SU-DHL-6 (cell line): ENCODE measurements around the gene AMN.

ENCODE experiments used
- H2AFZ ChIP-seq: fragments of 200-600 bp; sonication (generic); 2 replicates; pipeline ENCODE4 v1.6.1; 2014; ENCODE audit warnings: low read depth, mild to moderate bottlenecking, moderate library complexity, mixed read lengths, antibody characterized with exemption, low read length; ENCODE audit not compliant: severe bottlenecking
- H3F3A ChIP-seq: fragments of 200-600 bp; shearing (Covaris generic); 2 replicates; pipeline ENCODE4 v1.6.0; 2016; ENCODE audit warnings: antibody characterized with exemption, mild to moderate bottlenecking; ENCODE audit not compliant: insufficient read depth
- H3K27ac ChIP-seq: fragments of 200-600 bp; sonication (generic); 2 replicates; pipeline ENCODE4 v1.5.1; 2016; ENCODE audit warnings: low read depth, mild to moderate bottlenecking, low read length, moderate library complexity, mixed read lengths
- H3K27me3 ChIP-seq: fragments of 200-600 bp; sonication (generic), shearing (Covaris generic); 2 replicates; pipeline ENCODE4 v1.6.0; 2014; ENCODE audit warnings: mild to moderate bottlenecking, low read length
- H3K36me3 ChIP-seq: fragments of 200-600 bp; sonication (generic); 2 replicates; pipeline ENCODE4 v1.6.1; 2014; ENCODE audit warnings: mild to moderate bottlenecking, low read length, mixed read lengths
- H3K4me2 ChIP-seq: fragments of 300-600, 200-600 bp; shearing (Covaris generic), sonication (generic); 2 replicates; pipeline ENCODE4 v1.6.0; 2014; ENCODE audit warnings: low read length, low read depth, mild to moderate bottlenecking; ENCODE audit not compliant: poor library complexity, severe bottlenecking
- H3K4me3 ChIP-seq: fragments of 200-600 bp; sonication (generic); 2 replicates; pipeline ENCODE4 v1.5.1; 2014; ENCODE audit warnings: antibody characterized with exemption, low read length, mild to moderate bottlenecking, mixed read lengths; ENCODE audit not compliant: insufficient read depth, poor library complexity, severe bottlenecking
- H3K79me2 ChIP-seq: fragments of 200-600 bp; sonication (generic); 2 replicates; pipeline ENCODE4 v1.6.1; 2014; ENCODE audit warnings: mild to moderate bottlenecking, low read length, moderate library complexity; ENCODE audit not compliant: insufficient read depth
- H3K9ac ChIP-seq: fragments of 200-600 bp; sonication (generic); 2 replicates; pipeline ENCODE4 v1.7.0; 2014; ENCODE audit warnings: mild to moderate bottlenecking, low read length
- H3K9me2 ChIP-seq: fragments of 200-600 bp; sonication (generic); replicated peaks from 2 replicates; pipeline ENCODE4 v1.6.1; 2014; ENCODE audit warnings: low read length; ENCODE audit not compliant: insufficient read depth
- H3K9me3 ChIP-seq: fragments of 200-600 bp; sonication (generic); 2 replicates; pipeline ENCODE4 v1.6.1; 2014; ENCODE audit warnings: low read length, mixed read lengths; ENCODE audit not compliant: insufficient read depth
- H4K20me1 ChIP-seq: fragments of 200-600 bp; sonication (generic); 2 replicates; pipeline ENCODE4 v1.6.1; 2014; ENCODE audit warnings: low read depth, mild to moderate bottlenecking, antibody characterized with exemption, low read length, moderate library complexity, mixed read lengths
- EZH2phosphoT487 ChIP-seq: fragments of 200-600 bp; sonication (generic), shearing (Covaris generic); conservative IDR thresholded peaks from 2 replicates; pipeline ENCODE4 v1.6.1; 2018; ENCODE audit warnings: mild to moderate bottlenecking, antibody characterized with exemption, low read length, moderate library complexity, mixed read lengths
- TF ChIP-seq, protein P1 (sequence below): fragments of 200-600 bp; sonication (generic); IDR thresholded peaks from one replicate; pipeline ENCODE4 v1.5.1; 2017; ENCODE audit warnings: antibody characterized with exemption, mild to moderate bottlenecking, low read length, moderate library complexity; ENCODE audit not compliant: insufficient read depth, poor library complexity, severe bottlenecking

AMN gene

DNA sequence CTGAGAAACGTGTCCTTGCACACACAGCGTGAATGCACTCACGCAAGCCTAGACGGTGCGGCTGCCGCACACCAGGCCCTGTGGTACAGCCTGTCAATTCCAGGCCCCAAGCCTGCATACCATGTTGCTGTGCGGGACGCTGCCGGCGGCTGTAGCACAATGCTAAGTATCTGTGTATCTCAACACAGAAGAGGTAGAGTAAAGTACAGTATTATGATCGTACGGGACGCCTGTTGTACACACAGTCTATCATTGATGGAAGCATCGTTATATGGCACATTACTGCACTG, 45.0 kb downstream of the AMN start:
- H3K9ac ChIP-seq = no peak overlapping the region
- H3K79me2 ChIP-seq = no peaks in the 10 kb centered on the region
- H3F3A ChIP-seq = no peaks in the 10 kb centered on the region
- no peak for TF ChIP-seq EZH2phosphoT487
- TF ChIP-seq, protein P1, sequence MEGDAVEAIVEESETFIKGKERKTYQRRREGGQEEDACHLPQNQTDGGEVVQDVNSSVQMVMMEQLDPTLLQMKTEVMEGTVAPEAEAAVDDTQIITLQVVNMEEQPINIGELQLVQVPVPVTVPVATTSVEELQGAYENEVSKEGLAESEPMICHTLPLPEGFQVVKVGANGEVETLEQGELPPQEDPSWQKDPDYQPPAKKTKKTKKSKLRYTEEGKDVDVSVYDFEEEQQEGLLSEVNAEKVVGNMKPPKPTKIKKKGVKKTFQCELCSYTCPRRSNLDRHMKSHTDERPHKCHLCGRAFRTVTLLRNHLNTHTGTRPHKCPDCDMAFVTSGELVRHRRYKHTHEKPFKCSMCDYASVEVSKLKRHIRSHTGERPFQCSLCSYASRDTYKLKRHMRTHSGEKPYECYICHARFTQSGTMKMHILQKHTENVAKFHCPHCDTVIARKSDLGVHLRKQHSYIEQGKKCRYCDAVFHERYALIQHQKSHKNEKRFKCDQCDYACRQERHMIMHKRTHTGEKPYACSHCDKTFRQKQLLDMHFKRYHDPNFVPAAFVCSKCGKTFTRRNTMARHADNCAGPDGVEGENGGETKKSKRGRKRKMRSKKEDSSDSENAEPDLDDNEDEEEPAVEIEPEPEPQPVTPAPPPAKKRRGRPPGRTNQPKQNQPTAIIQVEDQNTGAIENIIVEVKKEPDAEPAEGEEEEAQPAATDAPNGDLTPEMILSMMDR = no peak
- no peaks in the 10 kb centered on the region for H3K9me2 ChIP-seq
- H3K27ac ChIP-seq = no peak overlapping the region
- H4K20me1 ChIP-seq = no peaks in the 10 kb centered on the region
- no peaks in the 10 kb centered on the region for H3K27me3 ChIP-seq
- H3K36me3 ChIP-seq = no peaks in the 10 kb centered on the region
- no peaks in the 10 kb centered on the region for H3K9me3 ChIP-seq
- no peak overlapping the region for H3K4me2 ChIP-seq
- H3K4me3 ChIP-seq = no peak overlapping the region
- no peak overlapping the region for H2AFZ ChIP-seq

DNA sequence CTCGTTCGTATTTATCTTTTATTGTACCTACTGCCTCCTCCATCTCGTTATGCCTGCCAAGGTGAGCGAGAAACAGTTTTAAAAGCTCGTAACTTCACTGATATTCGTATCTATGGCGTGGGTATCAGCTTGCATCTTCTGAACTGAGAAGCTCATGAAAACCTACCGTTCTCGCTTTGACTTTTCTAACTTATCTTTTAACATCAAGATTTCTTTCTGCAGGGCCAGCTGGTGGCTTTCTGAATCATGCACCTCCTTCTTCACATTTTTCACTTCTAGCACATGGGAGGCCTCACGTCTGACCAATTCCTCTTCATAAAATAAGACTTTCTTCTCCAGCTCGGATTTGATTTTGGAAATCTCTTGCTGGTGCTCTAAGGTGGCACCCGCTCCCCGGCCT, 45.8 kb downstream of the AMN start:
- Histone ChIP-seq H3F3A (no peaks in the 10 kb centered on the region), H3K4me3 (no peak overlapping the region), H3K27ac (no peak overlapping the region), H3K9me3 (no peaks in the 10 kb centered on the region), H3K27me3 (no peaks in the 10 kb centered on the region), H3K9ac (no peak overlapping the region), H3K79me2 (no peaks in the 10 kb centered on the region), H3K4me2 (no peak overlapping the region), H3K9me2 (no peaks in the 10 kb centered on the region), H3K36me3 (no peaks in the 10 kb centered on the region), H2AFZ (no peak overlapping the region), H4K20me1 (no peaks in the 10 kb centered on the region)
- TF ChIP-seq EZH2phosphoT487 = no peak
- TF ChIP-seq, protein P1 = no peak

DNA sequence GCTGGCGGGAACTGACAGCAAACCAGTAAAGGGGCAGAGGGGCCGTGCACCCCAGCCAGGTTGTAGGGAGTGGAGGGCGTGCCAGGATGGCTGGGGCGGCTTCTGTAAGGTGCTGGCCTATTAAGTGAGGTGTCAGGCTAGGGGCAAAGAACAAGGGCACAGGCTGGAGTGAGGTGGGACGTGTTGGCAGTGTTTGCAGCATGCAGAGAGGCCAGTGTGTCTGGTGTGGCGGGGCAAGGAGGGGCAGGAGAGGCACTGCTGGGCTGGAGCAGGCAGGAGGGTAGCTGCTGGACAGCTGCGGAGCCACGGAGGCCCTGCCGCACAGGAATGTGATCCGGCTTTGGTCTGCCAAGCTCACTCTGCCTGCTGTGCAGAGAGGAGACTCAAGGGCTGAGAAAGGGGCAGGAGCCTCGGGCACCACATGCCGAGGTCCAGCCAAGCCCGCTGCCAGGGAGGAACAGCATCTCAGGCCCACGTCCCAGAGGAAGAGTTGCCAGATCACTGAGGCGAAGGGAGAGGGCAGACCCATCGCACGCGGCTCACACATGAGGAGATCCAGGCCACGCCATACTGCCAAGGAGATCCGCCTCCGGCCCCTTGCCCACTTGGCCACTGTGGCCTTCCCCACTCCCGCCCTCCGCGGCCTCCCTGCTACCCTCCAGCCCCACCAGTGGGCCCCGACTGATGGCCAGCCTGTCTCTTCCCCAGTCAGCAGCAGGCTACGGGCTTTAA, 46.8 kb downstream of the AMN start:
- no peak overlapping the region for H3K27ac ChIP-seq
- H3K4me3 ChIP-seq = no peak overlapping the region
- TF ChIP-seq EZH2phosphoT487 = no peak
- TF ChIP-seq, protein P1 = no peak
- no peaks in the 10 kb centered on the region for H3K79me2 ChIP-seq
- no peaks in the 10 kb centered on the region for H3K27me3 ChIP-seq
- H3K9me2 ChIP-seq = no peaks in the 10 kb centered on the region
- no peaks in the 10 kb centered on the region for H3K9me3 ChIP-seq
- H3K9ac ChIP-seq = no peak overlapping the region
- H3K36me3 ChIP-seq = no peaks in the 10 kb centered on the region
- no peak overlapping the region for H2AFZ ChIP-seq
- no peak overlapping the region for H3K4me2 ChIP-seq
- no peaks in the 10 kb centered on the region for H3F3A ChIP-seq
- no peaks in the 10 kb centered on the region for H4K20me1 ChIP-seq
